A549 (cell line): ENCODE results near the gene GRIA2. TPM values are rescaled to one million over a fixed set of nuclear protein-coding genes. Genes with fewer than 3 reads are reported as not detected.

Source experiments
- ATAC-seq, 2 experiments: fragments of 200-7000 bp in 1 of 2; fragments of >200 bp in 1 of 2; cut with Nextera tagmentation in 1 of 2; cut with Tn5 transposase in 1 of 2; 3 replicates each; pipeline versions ENCODE4 v1.8.0 to v1.9.1; 2018 to 2020; ENCODE audit warnings: mild to moderate bottlenecking in 1 of 2, moderate library complexity in 1 of 2
- CTCF ChIA-PET: fragments of 300-600 bp; sonication (Branson Sonifier 250); formaldehyde crosslinking; extraction: SDS; loops from one replicate; lab custom pipeline; 2021; ENCODE audit warnings: antibody characterized with exemption, inconsistent platforms; lab: Yijun Ruan, JAX
- POLR2A ChIA-PET: fragments of 350-600 bp; formaldehyde crosslinking; extraction: SDS; loops from one replicate; lab custom pipeline; 2021; ENCODE audit warnings: antibody characterized with exemption, inconsistent platforms; lab: Yijun Ruan, JAX
- DNase-seq, 2 experiments: peaks; one replicate each; pipeline versions ENCODE4 v3.0.0 to v3.0.0-alpha.2; 2011 to 2016; ENCODE audit warnings: low read depth in 1 of 2, low spot score in 1 of 2
- FAIRE-seq: peaks from 2 replicates; lab custom pipeline; 2011; peaks lifted over from hg19 to GRCh38; lab: Jason Lieb, UNC
- H3K27ac ChIP-seq, 2 experiments: fragments of >200 bp; sonication (Bioruptor Twin); formaldehyde crosslinking; 3 replicates each; pipeline ENCODE4 v1.5.1; 2016 to 2017
- H3K4me1 ChIP-seq: fragments of >200 bp; sonication (Bioruptor Twin); formaldehyde crosslinking; 3 replicates; pipeline ENCODE4 v1.6.1; 2016
- H3K4me2 ChIP-seq: fragments of >200 bp; sonication (Bioruptor Twin); formaldehyde crosslinking; 3 replicates; pipeline ENCODE4 v1.6.1; 2016
- H3K4me3 ChIP-seq: fragments of >200 bp; sonication (Bioruptor Twin); formaldehyde crosslinking; 3 replicates; pipeline ENCODE4 v1.5.1; 2016
- H3K9me3 ChIP-seq: fragments of >200 bp; sonication (Bioruptor Twin); formaldehyde crosslinking; 3 replicates; pipeline ENCODE4 v1.6.1; 2016
- ATOH8 ChIP-seq: fragments of 250-450 bp; sonication (Bioruptor Pico); IDR thresholded peaks from 2 replicates; pipeline ENCODE4 v1.5.0; 2020; ENCODE audit warnings: low read depth, mild to moderate bottlenecking, moderate library complexity
- CBX8 ChIP-seq: fragments of 200-600 bp; sonication (generic); IDR thresholded peaks from 2 replicates; pipeline ENCODE4 v1.6.1; 2016
- CEBPB ChIP-seq, 2 experiments: fragments of >200 bp in 1 of 2; sonication (Bioruptor Twin) in 1 of 2; formaldehyde crosslinking in 1 of 2; IDR thresholded peaks; 2 replicates each; pipeline ENCODE4 v1.6.1; 2012 to 2016
- CHD4 ChIP-seq: fragments of 200-600 bp; sonication (generic); IDR thresholded peaks from 2 replicates; pipeline ENCODE4 v1.6.1; 2016; ENCODE audit warnings: antibody characterized with exemption, mild to moderate bottlenecking, borderline replicate concordance
- E2F6 ChIP-seq: IDR thresholded peaks from 2 replicates; pipeline ENCODE4 v1.6.1; 2012; ENCODE audit warnings: low read depth, borderline replicate concordance
- EHF ChIP-seq: fragments of 250-450 bp; sonication (Bioruptor Pico); IDR thresholded peaks from 2 replicates; pipeline ENCODE4 v1.5.0; 2020; ENCODE audit warnings: mild to moderate bottlenecking
- EHMT2 ChIP-seq: fragments of 200-600 bp; sonication (generic); IDR thresholded peaks from 2 replicates; pipeline ENCODE4 v1.6.1; 2016; ENCODE audit warnings: antibody characterized with exemption, low read depth, mild to moderate bottlenecking, moderate library complexity
- ELK1 ChIP-seq: fragments of 150-350 bp; IDR thresholded peaks from 2 replicates; pipeline ENCODE4 v1.6.1; 2014; ENCODE audit warnings: low read depth, mild to moderate bottlenecking, low read length
- EP300 ChIP-seq, 2 experiments: fragments of >200 bp; sonication (Bioruptor Twin); formaldehyde crosslinking; IDR thresholded peaks; 2 replicates in 1 of 2; 3 replicates in 1 of 2; pipeline ENCODE4 v1.6.1; 2016 to 2017
- FOSB ChIP-seq: fragments of 250-450 bp; sonication (Bioruptor Pico); IDR thresholded peaks from 2 replicates; pipeline ENCODE4 v1.5.0; 2020; ENCODE audit warnings: mild to moderate bottlenecking, moderate library complexity
- FOXS1 ChIP-seq: fragments of 250-450 bp; sonication (Bioruptor Pico); IDR thresholded peaks from 2 replicates; pipeline ENCODE4 v1.5.0; 2020; ENCODE audit warnings: mild to moderate bottlenecking, moderate library complexity
- GATA3 ChIP-seq: IDR thresholded peaks from 2 replicates; pipeline ENCODE4 v1.6.1; 2012; ENCODE audit warnings: borderline replicate concordance
- HEYL ChIP-seq: fragments of 250-450 bp; sonication (Bioruptor Pico); IDR thresholded peaks from 2 replicates; pipeline ENCODE4 v1.8.0; 2021; ENCODE audit warnings: mild to moderate bottlenecking, moderate library complexity
- HOXA7 ChIP-seq: fragments of 250-450 bp; sonication (Bioruptor Pico); IDR thresholded peaks from 2 replicates; pipeline ENCODE4 v1.5.0; 2020; ENCODE audit warnings: mild to moderate bottlenecking, moderate library complexity
- HOXB13 ChIP-seq: fragments of 250-450 bp; sonication (Bioruptor Pico); IDR thresholded peaks from 2 replicates; pipeline ENCODE4 v1.5.0; 2020; ENCODE audit warnings: low read depth, mild to moderate bottlenecking, moderate library complexity
- HOXB5 ChIP-seq: fragments of 250-450 bp; sonication (Bioruptor Pico); IDR thresholded peaks from 2 replicates; pipeline ENCODE4 v1.5.0; 2020; ENCODE audit warnings: mild to moderate bottlenecking, moderate library complexity
- JUNB ChIP-seq: fragments of >200 bp; sonication (Bioruptor Twin); formaldehyde crosslinking; IDR thresholded peaks from 2 replicates; pipeline ENCODE4 v1.6.1; 2016
- KDM1A ChIP-seq: fragments of 200-600 bp; sonication (generic); IDR thresholded peaks from 2 replicates; pipeline ENCODE4 v1.6.1; 2016; ENCODE audit warnings: low read depth, mild to moderate bottlenecking
- MAX ChIP-seq: IDR thresholded peaks from 2 replicates; pipeline ENCODE4 v1.6.1; 2012
- MYC ChIP-seq: IDR thresholded peaks from 2 replicates; pipeline ENCODE4 v1.6.1; 2012; ENCODE audit warnings: mild to moderate bottlenecking, inconsistent platforms, low read length, improper control_type of control experiment, borderline replicate concordance
- NFE2L2 ChIP-seq: fragments of 150-350 bp; conservative IDR thresholded peaks from 2 replicates; pipeline ENCODE4 v1.6.1; 2014; ENCODE audit warnings: low read length
- NPAS2 ChIP-seq: fragments of 250-450 bp; sonication (Bioruptor Pico); IDR thresholded peaks from 2 replicates; pipeline ENCODE4 v1.8.0; 2022; ENCODE audit warnings: mild to moderate bottlenecking, moderate library complexity, borderline replicate concordance
- NR3C1 ChIP-seq: fragments of >200 bp; sonication (Bioruptor Twin); formaldehyde crosslinking; IDR thresholded peaks from 3 replicates; pipeline ENCODE4 v1.6.1; 2017
- PBX3 ChIP-seq: IDR thresholded peaks from 2 replicates; pipeline ENCODE4 v1.6.1; 2012
- POLR2AphosphoS2 ChIP-seq: conservative IDR thresholded peaks from 2 replicates; pipeline ENCODE4 v1.6.1; 2012; ENCODE audit warnings: low read length, improper control_type of control experiment, inconsistent platforms
- RCOR1 ChIP-seq: fragments of 150-350 bp; IDR thresholded peaks from 2 replicates; pipeline ENCODE4 v1.6.1; 2014; ENCODE audit warnings: antibody characterized with exemption, low read length, low read depth
- RNF2 ChIP-seq: fragments of 200-600 bp; sonication (generic); IDR thresholded peaks from 2 replicates; pipeline ENCODE4 v1.6.1; 2016; ENCODE audit warnings: low read depth, mild to moderate bottlenecking, antibody characterized with exemption, moderate library complexity, borderline replicate concordance
- ZFP36 ChIP-seq: fragments of 450-650 bp; IDR thresholded peaks from 2 replicates; pipeline ENCODE4 v1.6.1; 2014; ENCODE audit warnings: borderline replicate concordance; ENCODE audit not compliant: partially characterized antibody
- ZNF302 ChIP-seq: fragments of 250-450 bp; sonication (Bioruptor Pico); IDR thresholded peaks from 2 replicates; pipeline ENCODE4 v1.9.0; 2021; ENCODE audit warnings: inconsistent platforms, mild to moderate bottlenecking, moderate library complexity
- ZSCAN20 ChIP-seq: fragments of 250-450 bp; sonication (Bioruptor Pico); IDR thresholded peaks from 2 replicates; pipeline ENCODE4 v1.8.0; 2022; ENCODE audit warnings: mild to moderate bottlenecking, moderate library complexity
- WGBS: methylation state at CpG from one replicate; pipeline ENCODE4 v1.1.6; 2017; ENCODE audit errors: missing lambda C conversion rate; 5-methylcytosine and 5-hydroxymethylcytosine counted together
- polyA plus RNA-seq, 4 experiments: library from polyadenylated mRNA; depleted of rRNA in 3 of 4; stranded (reverse); fragments of >200 nt; fragmentation: RNase III in 1 of 4; extraction: RNeasy Plus Mini Kit Qiagen cat#74134 plus additional on column Dnase treatment in 1 of 4; gene quantifications; 2 replicates in 3 of 4; 3 replicates in 1 of 4; pipeline ENCODE4 v1.2.3, GENCODE V29; 2011 to 2017

Gene GRIA2
- polyA plus RNA-seq, 2 of the 4 experiments (the other 2 are of a cell fraction): 0.08 TPM; not detected in 1

- TF ChIP-seq PBX3: no peak
- TF ChIP-seq ZSCAN20: no peak
- TF ChIP-seq ZNF302 (CRISPR knock-in tag): no peak
- no peak for TF ChIP-seq FOXS1
- TF ChIP-seq CHD4: no peak
- TF ChIP-seq MYC: no peak
- no peak for TF ChIP-seq EHMT2
- no peak for TF ChIP-seq ZFP36
- TF ChIP-seq RNF2: no peak
- TF ChIP-seq NR3C1: no peak
- TF ChIP-seq GATA3: no peak
Observed at GRCh38 chr4:157282019-157282418, 61.5 kb downstream of the GRIA2 start (continued).

- no peak overlapping the region for H3K27ac ChIP-seq
- H3K9me3 ChIP-seq: no peaks in the 10 kb centered on the region
- no peaks in the 10 kb centered on the region for H3K4me1 ChIP-seq
- ATAC-seq (no peak), DNase-seq (no peak), FAIRE-seq (no peak)
- CTCF ChIA-PET: no interaction called here
- H3K4me2 ChIP-seq: no peak overlapping the region
- TF ChIP-seq ATOH8 (CRISPR knock-in tag): no peak
- no peak for TF ChIP-seq EP300 (IDR thresholded peaks at IDR 0.05)
- no peak for TF ChIP-seq POLR2AphosphoS2
- no peak for TF ChIP-seq FOXS1
- no peak for TF ChIP-seq CEBPB (IDR thresholded peaks at IDR 0.05)
- no peak for TF ChIP-seq FOSB (CRISPR knock-in tag)
- TF ChIP-seq NPAS2 (CRISPR knock-in tag): no peak
- no peak for TF ChIP-seq HEYL (CRISPR knock-in tag)
- TF ChIP-seq HOXB13 (CRISPR knock-in tag): no peak
- TF ChIP-seq ELK1: no peak
- WGBS: 8% methylated on average over 4 of the region's 4 CpGs
- POLR2A ChIA-PET: no interaction called here
- H3K4me3 ChIP-seq: no peak overlapping the region
Observed at GRCh38 chr4:157287445-157287844, 66.9 kb downstream of the GRIA2 start.

- no peaks in the 10 kb centered on the region for H3K4me1 ChIP-seq
- 39% methylated on average over 3 of the region's 3 CpGs for WGBS
- CTCF ChIA-PET: no interaction called here
- TF ChIP-seq HEYL (CRISPR knock-in tag) (no peak), HOXB5 (no peak), CBX8 (no peak), JUNB (no peak), EHF (no peak), ATOH8 (CRISPR knock-in tag) (no peak), KDM1A (no peak), NFE2L2 (no peak), RCOR1 (no peak), POLR2AphosphoS2 (no peak), FOXS1 (no peak), HOXA7 (no peak), E2F6 (no peak), EP300 (IDR thresholded peaks at IDR 0.05) (no peak), MAX (no peak)
- TF ChIP-seq, all 56 proteins: peak for 0
- no peaks in the 10 kb centered on the region for H3K9me3 ChIP-seq
- FAIRE-seq: no peak
- ATAC-seq: no peak
- no peak overlapping the region for H3K27ac ChIP-seq
- no peak for DNase-seq
- H3K4me3 ChIP-seq: no peak overlapping the region
- POLR2A ChIA-PET: no interaction called here
- no peak overlapping the region for H3K4me2 ChIP-seq
Observed at GRCh38 chr4:157290622-157291021, 70.1 kb downstream of the GRIA2 start.
